ENCODE data around the gene NXT1. TPM values are rescaled to one million over a fixed set of nuclear protein-coding genes. Genes with fewer than 3 reads are reported as not detected.

NXT1 gene
- total and polyA plus RNA-seq, 2 donors (not counting 1 experiment from before 2014, with no cell fraction given), result 14.1 to 17.2 TPM

DNA sequence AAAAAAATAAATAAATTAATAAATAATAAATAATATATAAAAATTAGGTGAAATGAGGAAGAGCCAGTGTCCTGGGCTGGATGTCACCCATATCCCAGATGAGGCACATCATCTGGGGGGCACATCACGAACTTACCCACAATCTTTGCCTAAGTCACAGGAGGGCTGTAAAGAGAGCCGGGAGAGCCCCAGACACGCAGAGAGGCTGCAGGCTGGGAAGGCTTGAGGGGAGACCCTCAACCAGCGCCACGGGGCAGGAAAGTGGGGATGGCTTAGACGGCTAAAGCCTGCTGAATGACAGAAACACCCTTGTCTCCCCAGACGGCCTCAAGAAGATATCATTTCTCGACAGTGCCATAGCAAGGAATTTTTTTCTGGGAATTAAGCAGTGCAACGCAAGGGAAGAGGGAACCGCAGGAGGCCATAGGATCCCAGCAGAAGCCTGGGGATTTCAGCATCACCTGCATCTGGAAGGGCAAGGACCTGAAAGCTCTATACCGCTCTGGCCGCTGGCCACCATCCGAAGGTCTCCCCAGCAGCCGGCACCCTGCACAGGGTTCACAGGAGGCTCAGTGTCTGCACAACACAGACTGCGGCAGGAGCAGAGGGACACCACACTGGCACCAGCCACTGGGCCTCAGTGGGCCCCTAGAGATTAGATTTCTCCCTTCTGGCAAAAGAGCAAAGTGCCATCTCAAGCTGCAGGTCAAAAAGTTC is 22.8 kb upstream of the NXT1 start:
- TF ChIP-seq EZH2 (IDR thresholded peaks at IDR 0.05; ENCODE audit: low read length, missing control alignments), result no peak
- TF ChIP-seq, protein P1, sequence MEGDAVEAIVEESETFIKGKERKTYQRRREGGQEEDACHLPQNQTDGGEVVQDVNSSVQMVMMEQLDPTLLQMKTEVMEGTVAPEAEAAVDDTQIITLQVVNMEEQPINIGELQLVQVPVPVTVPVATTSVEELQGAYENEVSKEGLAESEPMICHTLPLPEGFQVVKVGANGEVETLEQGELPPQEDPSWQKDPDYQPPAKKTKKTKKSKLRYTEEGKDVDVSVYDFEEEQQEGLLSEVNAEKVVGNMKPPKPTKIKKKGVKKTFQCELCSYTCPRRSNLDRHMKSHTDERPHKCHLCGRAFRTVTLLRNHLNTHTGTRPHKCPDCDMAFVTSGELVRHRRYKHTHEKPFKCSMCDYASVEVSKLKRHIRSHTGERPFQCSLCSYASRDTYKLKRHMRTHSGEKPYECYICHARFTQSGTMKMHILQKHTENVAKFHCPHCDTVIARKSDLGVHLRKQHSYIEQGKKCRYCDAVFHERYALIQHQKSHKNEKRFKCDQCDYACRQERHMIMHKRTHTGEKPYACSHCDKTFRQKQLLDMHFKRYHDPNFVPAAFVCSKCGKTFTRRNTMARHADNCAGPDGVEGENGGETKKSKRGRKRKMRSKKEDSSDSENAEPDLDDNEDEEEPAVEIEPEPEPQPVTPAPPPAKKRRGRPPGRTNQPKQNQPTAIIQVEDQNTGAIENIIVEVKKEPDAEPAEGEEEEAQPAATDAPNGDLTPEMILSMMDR (conservative IDR thresholded peaks at IDR 0.05 in 1 of 2, IDR thresholded peaks at IDR 0.05 in 1 of 2; ENCODE audit: low read depth in 1 of 2, low read length in 2 of 2), result no peak
- no peak overlapping the region for H3K4me3 ChIP-seq (replicated peaks in 1 of 4; ENCODE audit: control extremely low read depth in 1 of 4, insufficient read depth in 1 of 4, low read depth in 3 of 4, low read length in 4 of 4)
- H3K27me3 ChIP-seq (ENCODE audit: control insufficient read depth, insufficient read depth, low read length), result no peaks in the 10 kb centered on the region
- no peak overlapping the region for H3K9ac ChIP-seq (ENCODE audit: insufficient read depth, low read length)
- no peak overlapping the region for H3K4me2 ChIP-seq (ENCODE audit: extremely low read depth, insufficient read depth, low read length)
- no peaks in the 10 kb centered on the region for H4K20me1 ChIP-seq (ENCODE audit: control insufficient read depth, extremely low read depth, insufficient read depth, low read length)
- no peak for DNase-seq (ENCODE audit: low read depth in 2 of 2)
- no peaks in the 10 kb centered on the region for H3K9me3 ChIP-seq (ENCODE audit: control insufficient read depth, insufficient read depth, low read depth, low read length)
- no peaks in the 10 kb centered on the region for H3K4me1 ChIP-seq (ENCODE audit: control insufficient read depth, extremely low read depth, insufficient read depth, low read length)
- no peak overlapping the region for H3K27ac ChIP-seq (ENCODE audit: insufficient read depth, low read length)
- no peak overlapping the region for H2AFZ ChIP-seq (ENCODE audit: low read length)
- no peaks in the 10 kb centered on the region for H3K36me3 ChIP-seq (ENCODE audit: control insufficient read depth, insufficient read depth, low read length)
- H3K79me2 ChIP-seq (ENCODE audit: control insufficient read depth, insufficient read depth, low read length), result no peaks in the 10 kb centered on the region

DNA sequence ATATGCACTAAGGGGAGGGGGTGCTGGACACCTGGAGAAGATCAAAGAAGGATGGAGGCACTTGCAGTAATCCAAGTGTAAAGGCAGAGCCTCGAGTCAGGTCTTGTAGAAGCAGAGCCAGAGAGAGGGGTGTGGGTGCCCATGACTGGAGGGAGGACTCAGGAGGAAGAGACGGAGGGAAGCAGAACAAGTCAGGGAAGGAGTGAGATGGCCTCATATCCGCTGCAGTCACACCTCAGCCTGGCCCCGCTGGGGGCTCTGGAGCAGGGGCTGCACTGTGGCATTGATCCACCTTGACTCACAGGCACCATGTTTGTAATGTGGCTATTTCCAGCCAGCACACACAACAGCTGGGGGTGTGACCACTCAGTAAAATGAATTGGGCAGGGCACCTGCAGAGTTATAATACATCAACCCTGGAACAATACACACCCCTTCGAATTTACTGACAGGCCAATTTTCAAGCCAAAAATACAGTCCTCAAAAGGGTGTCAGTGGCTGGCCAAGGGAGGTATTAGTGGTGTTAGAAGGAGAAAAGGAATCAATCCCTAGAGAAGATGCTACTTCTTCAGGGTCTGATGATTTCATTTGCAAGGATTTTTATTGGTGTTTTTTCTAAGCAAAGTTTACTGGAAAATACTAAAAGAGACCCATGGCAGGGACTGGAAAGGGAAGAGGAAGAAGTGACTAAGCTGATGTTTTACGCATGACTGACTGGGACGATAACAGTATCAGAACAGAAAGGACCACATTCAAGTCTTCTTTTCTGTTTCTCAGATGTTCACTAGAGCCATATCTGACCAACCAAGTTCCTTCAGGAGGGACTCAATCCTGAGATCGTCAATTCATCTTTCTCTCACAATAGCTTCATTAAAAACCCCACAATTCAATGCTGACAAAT is 18.9 kb upstream of the NXT1 start:
- no peak overlapping the region for H3K4me3 ChIP-seq (replicated peaks in 1 of 4; ENCODE audit: control extremely low read depth in 1 of 4, insufficient read depth in 1 of 4, low read depth in 3 of 4, low read length in 4 of 4)
- H3K4me2 ChIP-seq (ENCODE audit: extremely low read depth, insufficient read depth, low read length), result no peak overlapping the region
- no peak overlapping the region for H2AFZ ChIP-seq (ENCODE audit: low read length)
- DNase-seq (ENCODE audit: low read depth in 2 of 2), result peak in 1 of 2 donors; percentile 70
- TF ChIP-seq EZH2 (IDR thresholded peaks at IDR 0.05; ENCODE audit: low read length, missing control alignments), result no peak
- TF ChIP-seq, protein P1 (conservative IDR thresholded peaks at IDR 0.05 in 1 of 2, IDR thresholded peaks at IDR 0.05 in 1 of 2; ENCODE audit: low read depth in 1 of 2, low read length in 2 of 2), result no peak
- no peaks in the 10 kb centered on the region for H3K27me3 ChIP-seq (ENCODE audit: control insufficient read depth, insufficient read depth, low read length)
- H3K4me1 ChIP-seq (ENCODE audit: control insufficient read depth, extremely low read depth, insufficient read depth, low read length), result no peaks in the 10 kb centered on the region
- no peaks in the 10 kb centered on the region for H3K36me3 ChIP-seq (ENCODE audit: control insufficient read depth, insufficient read depth, low read length)
- H3K9ac ChIP-seq (ENCODE audit: insufficient read depth, low read length), result no peak overlapping the region
- no peaks in the 10 kb centered on the region for H4K20me1 ChIP-seq (ENCODE audit: control insufficient read depth, extremely low read depth, insufficient read depth, low read length)
- no peaks in the 10 kb centered on the region for H3K79me2 ChIP-seq (ENCODE audit: control insufficient read depth, insufficient read depth, low read length)
- H3K27ac ChIP-seq (ENCODE audit: insufficient read depth, low read length), result no peak overlapping the region
- no peaks in the 10 kb centered on the region for H3K9me3 ChIP-seq (ENCODE audit: control insufficient read depth, insufficient read depth, low read depth, low read length)

- no peaks in the 10 kb centered on the region for H3K79me2 ChIP-seq (ENCODE audit: control insufficient read depth, insufficient read depth, low read length)
- H3K27me3 ChIP-seq (ENCODE audit: control insufficient read depth, insufficient read depth, low read length), result no peaks in the 10 kb centered on the region
- no peaks in the 10 kb centered on the region for H3K36me3 ChIP-seq (ENCODE audit: control insufficient read depth, insufficient read depth, low read length)
- DNase-seq (ENCODE audit: low read depth in 2 of 2), result no peak
- H3K9ac ChIP-seq (ENCODE audit: insufficient read depth, low read length), result no peak overlapping the region
- no peak overlapping the region for H2AFZ ChIP-seq (ENCODE audit: low read length)
- no peaks in the 10 kb centered on the region for H4K20me1 ChIP-seq (ENCODE audit: control insufficient read depth, extremely low read depth, insufficient read depth, low read length)
- H3K27ac ChIP-seq (ENCODE audit: insufficient read depth, low read length), result no peak overlapping the region
- no peak overlapping the region for H3K4me2 ChIP-seq (ENCODE audit: extremely low read depth, insufficient read depth, low read length)
- no peaks in the 10 kb centered on the region for H3K4me1 ChIP-seq (ENCODE audit: control insufficient read depth, extremely low read depth, insufficient read depth, low read length)
- no peak for TF ChIP-seq EZH2 (IDR thresholded peaks at IDR 0.05; ENCODE audit: low read length, missing control alignments)
- TF ChIP-seq, protein P1 (conservative IDR thresholded peaks at IDR 0.05 in 1 of 2, IDR thresholded peaks at IDR 0.05 in 1 of 2; ENCODE audit: low read depth in 1 of 2, low read length in 2 of 2), result no peak
- H3K9me3 ChIP-seq (ENCODE audit: control insufficient read depth, insufficient read depth, low read depth, low read length), result no peaks in the 10 kb centered on the region
- H3K4me3 ChIP-seq (replicated peaks in 1 of 4; ENCODE audit: control extremely low read depth in 1 of 4, insufficient read depth in 1 of 4, low read depth in 3 of 4, low read length in 4 of 4), result no peak overlapping the region
Measured at GRCh38 chr20:23332467-23332866, 18.1 kb upstream of the NXT1 start.
